Suppressor macrophage treated with lipopolysaccharide for 4 hours (primary cell): ENCODE data around the gene RAD51B.
A peak's percentile ranks its signal among the peaks of the same experiment; 100 is the strongest.

Experiments used
- DNase-seq: peaks from one replicate; pipeline ENCODE4 v3.0.0-alpha.2; 2020

RAD51B gene

GRCh38 chr14:67908052-67908754, 88.6 kb downstream of the RAD51B start:
- no peak for DNase-seq

GRCh38 chr14:67911562-67911961, 92.0 kb downstream of the RAD51B start:
- no peak for DNase-seq

DNA sequence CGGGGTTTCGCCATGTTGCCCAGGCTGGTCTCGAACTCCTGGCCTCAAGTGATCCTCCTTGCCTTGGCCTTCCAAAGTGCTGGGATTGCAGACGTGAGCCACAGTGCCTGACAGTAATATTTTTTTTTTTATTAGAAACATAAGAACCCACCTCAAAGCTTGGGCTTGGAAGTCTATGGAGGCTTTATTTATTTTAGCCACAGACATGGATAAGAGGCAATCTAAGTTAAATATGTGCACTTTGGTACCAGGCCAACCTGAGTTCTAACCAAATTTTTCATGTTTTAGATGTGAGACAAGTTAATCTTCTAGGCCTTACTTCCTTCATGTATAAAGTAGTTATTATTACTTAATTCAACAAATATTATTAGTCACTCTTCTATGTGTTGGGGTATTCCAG, 96.9 kb downstream of the RAD51B start:
- no peak for DNase-seq

GRCh38 chr14:67917006-67917405, 97.4 kb downstream of the RAD51B start:
- no peak for DNase-seq

- no peak for DNase-seq
Observed at GRCh38 chr14:67918838-67919237, 99.3 kb downstream of the RAD51B start.

DNA sequence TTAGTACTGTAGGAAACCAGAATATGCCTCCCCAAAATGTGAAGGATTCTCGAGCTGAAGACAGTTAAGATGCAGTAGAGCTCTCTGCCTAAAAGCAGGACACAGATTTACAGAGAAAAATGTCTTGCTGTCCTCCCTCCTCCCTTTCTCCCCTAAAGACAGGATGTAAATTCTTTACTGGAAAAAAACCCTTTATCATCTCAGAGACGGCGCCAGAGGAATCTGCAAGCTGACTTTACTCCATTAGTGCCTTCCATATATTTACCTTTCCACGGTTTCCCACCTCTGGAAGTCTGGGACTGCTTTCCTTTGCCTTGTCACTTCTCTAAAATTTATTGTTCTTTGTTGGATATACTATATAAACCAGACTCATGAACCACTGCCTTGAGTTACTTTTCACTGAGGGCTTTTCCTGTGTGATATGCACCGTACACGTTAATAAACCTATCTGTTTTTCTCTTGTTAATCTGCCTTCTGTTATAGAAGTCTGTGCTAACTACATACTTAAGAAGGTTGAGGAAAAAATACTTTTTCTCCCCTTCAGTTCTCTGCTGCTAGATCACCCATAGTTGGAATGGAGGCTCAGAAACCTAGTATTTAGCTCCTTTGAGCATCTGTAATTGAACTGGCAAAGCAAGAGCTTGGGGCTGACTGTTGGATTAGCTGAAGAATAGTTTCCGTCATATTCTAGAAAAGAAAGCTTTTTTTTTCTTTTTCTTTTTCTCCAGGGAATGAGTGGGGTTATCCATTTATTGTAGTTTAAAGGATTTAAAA, 99.9 kb downstream of the RAD51B start:
- DNase-seq = no peak

- no peak for DNase-seq
Observed at GRCh38 chr14:67926821-67927220, 107.2 kb downstream of the RAD51B start.

DNA sequence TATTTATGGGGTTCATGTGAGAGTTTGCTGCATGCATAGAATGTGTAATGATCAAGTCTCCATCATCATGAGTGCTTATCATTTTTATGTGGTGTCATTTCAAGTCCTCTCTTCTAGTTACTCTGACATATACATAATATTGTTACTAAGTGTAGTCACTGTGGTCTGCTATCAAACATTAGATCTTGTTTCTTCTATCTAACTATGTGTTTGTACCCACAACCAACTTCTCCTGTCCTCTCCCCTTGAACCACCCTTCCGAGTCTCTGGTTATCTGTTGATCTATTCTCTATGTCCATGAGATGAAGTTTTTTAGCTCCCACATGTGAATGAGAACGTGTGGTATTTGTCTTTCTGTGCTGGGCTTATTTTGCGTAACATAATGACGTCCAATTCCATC, 107.7 kb downstream of the RAD51B start:
- DNase-seq = no peak

- no peak for DNase-seq
Observed at GRCh38 chr14:67928375-67928774, 108.8 kb downstream of the RAD51B start.

DNA sequence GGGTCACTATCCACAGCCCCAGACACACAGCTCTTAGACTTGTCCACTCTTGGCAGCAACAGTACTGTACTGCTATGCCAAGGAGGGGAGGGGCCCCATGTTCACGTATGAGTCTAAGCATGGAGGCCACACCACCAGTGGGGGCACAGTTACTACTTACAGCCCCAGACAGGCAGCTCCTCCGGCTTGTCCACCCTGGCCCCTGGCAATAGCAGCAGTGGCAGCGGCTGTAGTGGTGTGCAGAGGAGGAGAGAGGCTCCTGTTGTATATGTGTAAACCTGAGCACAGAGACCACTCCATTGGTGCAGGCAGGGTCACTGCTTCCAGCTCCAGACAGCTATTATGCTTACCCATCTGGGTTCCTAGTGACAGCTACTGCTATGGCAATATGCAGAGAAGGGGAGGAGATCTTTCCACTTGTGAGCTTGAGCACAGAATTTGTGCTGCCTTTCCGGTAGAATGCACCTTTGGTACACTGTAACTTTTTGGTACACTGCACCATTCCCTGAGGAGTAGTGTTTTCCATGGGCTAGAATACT, 113.2 kb downstream of the RAD51B start:
- DNase-seq = no peak

DNA sequence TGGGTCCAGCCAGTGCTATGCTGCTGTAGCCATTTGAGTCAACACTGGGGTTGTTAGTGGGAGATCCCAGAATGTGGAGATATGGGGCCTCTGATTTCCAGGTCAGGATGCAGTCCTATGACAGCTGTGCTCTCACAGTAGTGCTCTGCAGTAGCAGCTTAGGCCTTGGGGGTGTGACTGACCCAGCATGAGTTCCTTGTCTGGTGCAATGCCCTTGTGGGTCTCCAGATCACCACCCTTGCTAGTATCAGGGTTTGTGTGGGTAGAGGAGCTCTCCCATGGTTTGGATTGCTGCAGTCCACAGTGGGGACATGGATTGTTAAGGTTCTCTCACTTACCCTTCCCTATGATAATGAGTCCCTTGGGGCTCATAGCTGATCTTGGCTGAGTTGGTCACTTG, 113.7 kb downstream of the RAD51B start:
- DNase-seq = no peak

DNA sequence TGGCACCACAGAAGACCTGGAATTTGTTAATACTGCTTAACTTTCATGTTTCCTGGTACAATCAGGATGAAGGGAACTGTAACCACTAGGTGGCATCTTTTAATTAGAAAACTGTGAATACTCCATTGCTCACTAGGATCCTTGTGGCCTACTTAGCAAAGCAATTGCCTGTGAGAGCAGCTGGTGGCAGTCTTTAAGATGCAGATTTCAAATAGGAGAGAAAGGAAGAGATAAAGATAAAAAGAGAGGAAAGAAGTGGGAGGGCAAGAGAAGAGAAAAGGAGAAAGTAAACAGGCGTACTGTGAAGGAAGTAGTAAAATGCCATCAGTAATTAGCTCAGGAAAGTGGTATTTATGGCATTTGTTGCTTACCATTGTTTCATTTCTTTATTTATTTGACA, 114.5 kb downstream of the RAD51B start:
- peak; percentile 74 for DNase-seq

- no peak for DNase-seq
Observed at GRCh38 chr14:67934862-67935261, 115.3 kb downstream of the RAD51B start.

- no peak for DNase-seq
Observed at GRCh38 chr14:67935371-67935770, 115.8 kb downstream of the RAD51B start.

- DNase-seq = no peak
Observed at GRCh38 chr14:67938071-67938470, 118.5 kb downstream of the RAD51B start.

GRCh38 chr14:67940486-67941455, 121.2 kb downstream of the RAD51B start:
- DNase-seq = peak; percentile 17

- no peak for DNase-seq
Observed at GRCh38 chr14:67941456-67942018, 122.0 kb downstream of the RAD51B start.

- DNase-seq = peak; percentile 13
Observed at GRCh38 chr14:67942080-67942710, 122.6 kb downstream of the RAD51B start.

DNA sequence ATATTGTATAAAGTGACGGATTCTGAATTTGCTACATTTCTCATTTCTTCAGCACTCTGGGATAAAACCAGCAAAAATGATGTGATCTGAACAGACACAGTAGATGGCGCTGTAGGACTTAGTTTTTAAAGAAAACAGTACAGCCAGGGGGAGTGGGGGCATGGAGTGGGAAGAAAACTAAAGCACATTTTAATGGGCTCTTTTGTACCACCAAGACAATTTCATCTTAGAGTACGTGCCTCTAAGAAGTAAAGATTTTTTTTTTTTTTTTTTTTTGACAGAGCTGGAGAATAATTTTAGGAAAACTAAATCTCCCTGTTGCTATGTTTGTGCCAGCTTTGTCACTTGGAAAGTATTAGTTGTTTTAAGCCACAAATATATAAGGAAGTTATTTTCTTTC, 124.4 kb downstream of the RAD51B start:
- peak; percentile 87 for DNase-seq

DNA sequence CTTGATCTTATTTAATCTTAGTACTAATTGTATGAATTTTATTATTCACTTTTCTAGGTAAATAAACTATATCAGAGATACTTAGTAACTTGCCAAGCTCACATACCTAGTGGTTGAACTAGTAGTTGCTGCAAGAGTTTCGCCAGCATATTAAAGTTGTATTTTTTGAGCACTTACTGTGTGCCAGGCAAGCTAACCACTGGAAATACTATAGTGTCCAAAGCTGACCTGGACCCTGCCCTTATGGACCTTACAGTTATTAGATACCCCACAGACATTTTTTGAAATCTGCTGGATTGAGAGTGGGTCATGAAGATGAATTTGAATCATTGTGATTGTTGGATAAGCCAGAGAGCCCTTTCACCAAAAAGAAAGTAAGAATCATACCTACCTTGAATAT, 125.0 kb downstream of the RAD51B start:
- no peak for DNase-seq

GRCh38 chr14:67949771-67950170, 130.2 kb downstream of the RAD51B start:
- DNase-seq = no peak

- no peak for DNase-seq
Observed at GRCh38 chr14:67950386-67950785, 130.8 kb downstream of the RAD51B start.
